Breast epithelium (tissue), 3 donors: ENCODE measurements around the gene ISCA2.

ENCODE experiments used
- POLR2A ChIP-seq: fragments of 450-650 bp; IDR thresholded peaks from one replicate; pipeline ENCODE4 v1.6.1; 2016; ENCODE audit warnings: antibody characterized with exemption, mild to moderate bottlenecking, moderate library complexity
- POLR2AphosphoS5 ChIP-seq, 3 donors: sonication (generic); formaldehyde crosslinking; IDR thresholded peaks; one replicate each; pipeline ENCODE4 v1.6.1; 2017; ENCODE audit warnings: antibody characterized with exemption in 3 of 3
- TF ChIP-seq, protein P1 (sequence below), 3 donors: fragments of 450-650 bp; IDR thresholded peaks; one replicate each; pipeline ENCODE4 v1.5.1; 2016 to 2017; ENCODE audit warnings: antibody characterized with exemption in 3 of 3, mild to moderate bottlenecking in 3 of 3, moderate library complexity in 3 of 3

DNA sequence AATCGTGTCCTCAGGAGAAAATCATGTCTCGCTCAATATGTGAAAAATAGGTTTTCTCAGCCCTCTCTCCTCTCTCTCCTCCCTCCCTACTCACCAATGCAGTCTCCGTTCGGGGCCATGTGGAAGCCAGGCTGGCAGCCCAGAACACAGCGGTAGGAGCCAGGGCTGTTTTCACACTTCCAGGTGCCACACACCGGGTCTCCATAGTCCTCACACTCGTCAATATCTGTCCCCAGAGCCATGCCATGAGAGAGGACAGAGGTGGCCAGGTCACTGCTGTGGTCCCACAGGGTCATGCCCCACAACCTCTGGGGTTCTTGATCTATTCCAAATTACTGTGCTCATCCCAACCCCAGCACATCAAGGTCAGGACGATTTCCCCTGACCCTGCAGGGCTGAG lies 13.5 kb downstream of the ISCA2 start:
- TF ChIP-seq, protein P1, sequence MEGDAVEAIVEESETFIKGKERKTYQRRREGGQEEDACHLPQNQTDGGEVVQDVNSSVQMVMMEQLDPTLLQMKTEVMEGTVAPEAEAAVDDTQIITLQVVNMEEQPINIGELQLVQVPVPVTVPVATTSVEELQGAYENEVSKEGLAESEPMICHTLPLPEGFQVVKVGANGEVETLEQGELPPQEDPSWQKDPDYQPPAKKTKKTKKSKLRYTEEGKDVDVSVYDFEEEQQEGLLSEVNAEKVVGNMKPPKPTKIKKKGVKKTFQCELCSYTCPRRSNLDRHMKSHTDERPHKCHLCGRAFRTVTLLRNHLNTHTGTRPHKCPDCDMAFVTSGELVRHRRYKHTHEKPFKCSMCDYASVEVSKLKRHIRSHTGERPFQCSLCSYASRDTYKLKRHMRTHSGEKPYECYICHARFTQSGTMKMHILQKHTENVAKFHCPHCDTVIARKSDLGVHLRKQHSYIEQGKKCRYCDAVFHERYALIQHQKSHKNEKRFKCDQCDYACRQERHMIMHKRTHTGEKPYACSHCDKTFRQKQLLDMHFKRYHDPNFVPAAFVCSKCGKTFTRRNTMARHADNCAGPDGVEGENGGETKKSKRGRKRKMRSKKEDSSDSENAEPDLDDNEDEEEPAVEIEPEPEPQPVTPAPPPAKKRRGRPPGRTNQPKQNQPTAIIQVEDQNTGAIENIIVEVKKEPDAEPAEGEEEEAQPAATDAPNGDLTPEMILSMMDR (IDR thresholded peaks at IDR 0.05), result no peak
- TF ChIP-seq POLR2AphosphoS5 (IDR thresholded peaks at IDR 0.05) (no peak), POLR2A (no peak)
